HUES6 (cell line): ENCODE results near the gene GFRA1.

Experiments used
- H3K27ac ChIP-seq: 2 replicates; pipeline ENCODE4 v1.7.0; 2013; ENCODE audit warnings: low read depth, mild to moderate bottlenecking, low read length, inconsistent platforms
- H3K27me3 ChIP-seq: 2 replicates; pipeline ENCODE4 v1.6.1; 2013; ENCODE audit warnings: low read length; ENCODE audit not compliant: control insufficient read depth, insufficient read depth
- H3K36me3 ChIP-seq: 2 replicates; pipeline ENCODE4 v1.6.1; 2013; ENCODE audit warnings: low read length; ENCODE audit not compliant: control insufficient read depth, insufficient read depth
- H3K4me1 ChIP-seq: 2 replicates; pipeline ENCODE4 v1.6.1; 2013; ENCODE audit warnings: low read length; ENCODE audit not compliant: control insufficient read depth, insufficient read depth
- H3K4me3 ChIP-seq: 2 replicates; pipeline ENCODE4 v1.5.1; 2013; ENCODE audit warnings: low read depth, low read length
- H3K9ac ChIP-seq: one replicate; pipeline ENCODE4 v1.6.1; 2013; ENCODE audit warnings: mild to moderate bottlenecking, low read length
- H3K9me3 ChIP-seq: 2 replicates; pipeline ENCODE4 v1.6.1; 2013; ENCODE audit warnings: low read depth, low read length; ENCODE audit not compliant: control insufficient read depth, insufficient read depth

GFRA1 gene

GRCh38 chr10:116210588-116211346 lies 62.2 kb downstream of the GFRA1 start:
- Histone ChIP-seq H3K9ac (no peak overlapping the region), H3K36me3 (no peaks in the 10 kb centered on the region), H3K27ac (no peak overlapping the region), H3K9me3 (no peaks in the 10 kb centered on the region), H3K4me3 (no peak overlapping the region), H3K4me1 (no peaks in the 10 kb centered on the region), H3K27me3 (no peaks in the 10 kb centered on the region)

- Histone ChIP-seq H3K9ac (no peak overlapping the region), H3K9me3 (no peaks in the 10 kb centered on the region), H3K27ac (no peak overlapping the region), H3K27me3 (no peaks in the 10 kb centered on the region), H3K4me1 (no peaks in the 10 kb centered on the region), H3K36me3 (no peaks in the 10 kb centered on the region), H3K4me3 (no peak overlapping the region)
These were observed 63.2 kb downstream of the GFRA1 start for GRCh38 chr10:116209781-116210180.

GRCh38 chr10:116208956-116209567 lies 63.9 kb downstream of the GFRA1 start:
- Histone ChIP-seq H3K36me3 (no peaks in the 10 kb centered on the region), H3K9me3 (no peaks in the 10 kb centered on the region), H3K9ac (no peak overlapping the region), H3K27me3 (no peaks in the 10 kb centered on the region), H3K4me3 (no peak overlapping the region), H3K27ac (no peak overlapping the region), H3K4me1 (no peaks in the 10 kb centered on the region)

- Histone ChIP-seq H3K36me3 (no peaks in the 10 kb centered on the region), H3K9ac (no peak overlapping the region), H3K27me3 (no peaks in the 10 kb centered on the region), H3K4me3 (no peak overlapping the region), H3K9me3 (no peaks in the 10 kb centered on the region), H3K4me1 (no peaks in the 10 kb centered on the region), H3K27ac (no peak overlapping the region)
These were observed 65.3 kb downstream of the GFRA1 start for GRCh38 chr10:116207690-116208089.

- Histone ChIP-seq H3K27me3 (no peaks in the 10 kb centered on the region), H3K9me3 (no peaks in the 10 kb centered on the region), H3K9ac (no peak overlapping the region), H3K4me1 (no peaks in the 10 kb centered on the region), H3K36me3 (no peaks in the 10 kb centered on the region), H3K4me3 (no peak overlapping the region), H3K27ac (no peak overlapping the region)
These were observed 69.3 kb downstream of the GFRA1 start for GRCh38 chr10:116203661-116204060.

- H3K27ac ChIP-seq, result no peak overlapping the region
- no peak overlapping the region for H3K4me3 ChIP-seq
- H3K4me1 ChIP-seq, result no peaks in the 10 kb centered on the region
- no peaks in the 10 kb centered on the region for H3K36me3 ChIP-seq
- H3K27me3 ChIP-seq, result no peaks in the 10 kb centered on the region
- no peak overlapping the region for H3K9ac ChIP-seq
- H3K9me3 ChIP-seq, result no peaks in the 10 kb centered on the region
These were observed 71.2 kb downstream of the GFRA1 start for GRCh38 chr10:116201670-116202430.

GRCh38 chr10:116201011-116201410 lies 72.0 kb downstream of the GFRA1 start:
- Histone ChIP-seq H3K4me3 (no peak overlapping the region), H3K36me3 (no peaks in the 10 kb centered on the region), H3K27me3 (no peaks in the 10 kb centered on the region), H3K9me3 (0 out of 2 replicates have a peak, but pooled peaks cover 3% of the 10 kb centered on the region), H3K4me1 (no peaks in the 10 kb centered on the region), H3K27ac (no peak overlapping the region), H3K9ac (no peak overlapping the region)

GRCh38 chr10:116198676-116199035 lies 74.3 kb downstream of the GFRA1 start:
- Histone ChIP-seq H3K9me3 (peaks cover 12% of the 10 kb centered on the region), H3K36me3 (no peaks in the 10 kb centered on the region), H3K4me3 (no peak overlapping the region), H3K27ac (no peak overlapping the region), H3K27me3 (no peaks in the 10 kb centered on the region), H3K9ac (no peak overlapping the region), H3K4me1 (no peaks in the 10 kb centered on the region)

- peaks cover 12% of the 10 kb centered on the region for H3K9me3 ChIP-seq
- H3K36me3 ChIP-seq, result no peaks in the 10 kb centered on the region
- H3K27ac ChIP-seq, result no peak overlapping the region
- H3K4me3 ChIP-seq, result no peak overlapping the region
- H3K9ac ChIP-seq, result no peak overlapping the region
- H3K27me3 ChIP-seq, result no peaks in the 10 kb centered on the region
- H3K4me1 ChIP-seq, result no peaks in the 10 kb centered on the region
These were observed 74.9 kb downstream of the GFRA1 start for GRCh38 chr10:116197946-116198675.

GRCh38 chr10:116195583-116195982 lies 77.4 kb downstream of the GFRA1 start:
- Histone ChIP-seq H3K36me3 (no peaks in the 10 kb centered on the region), H3K4me1 (no peaks in the 10 kb centered on the region), H3K9me3 (peaks cover 12% of the 10 kb centered on the region), H3K9ac (no peak overlapping the region), H3K27me3 (no peaks in the 10 kb centered on the region), H3K27ac (no peak overlapping the region), H3K4me3 (no peak overlapping the region; the same call in 1 of the 2 replicates)
